Endothelial cell of umbilical vein (primary cell): ENCODE measurements around the gene MCTP1. TPM values are rescaled to one million over a fixed set of nuclear protein-coding genes. Genes with fewer than 3 reads are reported as not detected.

Source experiments
- BruUV-seq: library from RNA; stranded (reverse); fragments of 400-500 nt; replicated peaks from 2 replicates; lab custom pipeline; 2021; lab: Mats Ljungman, UMichigan
- CTCF ChIA-PET: fragments of 300-600, 350-600 bp; sonication (Branson Sonifier 250); formaldehyde crosslinking; loops from one replicate; lab custom pipeline; 2021; ENCODE audit warnings: antibody characterized with exemption, inconsistent platforms; lab: Charles Lee
- POLR2A ChIA-PET: fragments of 300-600, 350-600 bp; sonication (Branson Sonifier 250); formaldehyde crosslinking; loops from one replicate; lab custom pipeline; 2021; ENCODE audit warnings: antibody characterized with exemption, inconsistent platforms; lab: Charles Lee
- DNase-seq: peaks from one replicate; pipeline ENCODE4 v3.0.0-alpha.2; 2011; ENCODE audit warnings: low read depth, low spot score
- FAIRE-seq: peaks from 2 replicates; lab custom pipeline; 2011; peaks lifted over from hg19 to GRCh38; lab: Jason Lieb, UNC
- H2AFZ ChIP-seq: 2 replicates; pipeline ENCODE4 v1.6.0; 2012; ENCODE audit warnings: low read depth, low read length, control low read depth, inconsistent platforms
- H3K27ac ChIP-seq: 2 replicates; pipeline ENCODE4 v1.5.1; 2011; ENCODE audit warnings: low read depth, mild to moderate bottlenecking, control low read depth, low read length, moderate library complexity; ENCODE audit not compliant: insufficient read depth
- H3K27me3 ChIP-seq, 2 experiments: 2 replicates each; pipeline versions ENCODE4 v1.6.0 to v1.6.1; 2011; ENCODE audit warnings: low read length in 2 of 2, mixed read lengths in 1 of 2; ENCODE audit not compliant: control insufficient read depth in 2 of 2, insufficient read depth in 2 of 2
- H3K36me3 ChIP-seq, 2 experiments: 2 replicates in 1 of 2; 3 replicates in 1 of 2; pipeline ENCODE4 v1.5.1; 2011; ENCODE audit warnings: low read length in 2 of 2, mild to moderate bottlenecking in 1 of 2, moderate library complexity in 1 of 2; ENCODE audit not compliant: control insufficient read depth in 2 of 2, insufficient read depth in 2 of 2; ENCODE audit errors: extremely low read depth in 1 of 2
- H3K4me1 ChIP-seq: 3 replicates; pipeline ENCODE4 v1.5.1; 2011; ENCODE audit warnings: mild to moderate bottlenecking, low read length; ENCODE audit not compliant: control insufficient read depth, insufficient read depth; ENCODE audit errors: extremely low read depth
- H3K4me2 ChIP-seq: 2 replicates; pipeline ENCODE4 v1.6.1; 2011; ENCODE audit warnings: low read length, control low read depth, mixed read lengths; ENCODE audit not compliant: insufficient read depth
- H3K4me3 ChIP-seq, 3 experiments: fragments of 200-600 bp in 1 of 3; sonication (generic), shearing (Covaris generic) in 1 of 3; replicated peaks in 1 of 3; 2 replicates each; pipeline ENCODE4 v1.5.1; 2011 to 2016; ENCODE audit warnings: control low read depth in 3 of 3, low read length in 3 of 3, mild to moderate bottlenecking in 2 of 3, inconsistent platforms in 1 of 3, low read depth in 1 of 3, moderate library complexity in 1 of 3; ENCODE audit not compliant: insufficient read depth in 1 of 3
- H3K79me2 ChIP-seq: 2 replicates; pipeline ENCODE4 v1.6.0; 2012; ENCODE audit warnings: low read length, inconsistent platforms; ENCODE audit not compliant: control insufficient read depth, insufficient read depth
- H3K9ac ChIP-seq: replicated peaks from 2 replicates; pipeline ENCODE3; 2011; ENCODE audit warnings: low read length, control low read depth; ENCODE audit not compliant: insufficient read depth; ENCODE audit errors: extremely low read depth
- H3K9me1 ChIP-seq: replicated peaks from 3 replicates; pipeline ENCODE4 v1.6.0; 2011; ENCODE audit warnings: mild to moderate bottlenecking, low read length; ENCODE audit not compliant: control insufficient read depth, insufficient read depth; ENCODE audit errors: extremely low read depth
- H3K9me3 ChIP-seq: replicated peaks from 2 replicates; pipeline ENCODE4 v1.5.1; 2012; ENCODE audit warnings: low read length, inconsistent platforms; ENCODE audit not compliant: control insufficient read depth, insufficient read depth
- H4K20me1 ChIP-seq: replicated peaks from 2 replicates; pipeline ENCODE3; 2011; ENCODE audit warnings: mild to moderate bottlenecking, low read length; ENCODE audit not compliant: control insufficient read depth, insufficient read depth; ENCODE audit errors: extremely low read depth
- CTCF ChIP-seq, 2 donors: IDR thresholded peaks; 1 replicate in 1 of 2; 2 replicates in 1 of 2; pipeline ENCODE4 v1.5.1; 2011; ENCODE audit warnings: low read length in 2 of 2, mild to moderate bottlenecking in 2 of 2, moderate library complexity in 2 of 2, control low read depth in 1 of 2, inconsistent platforms in 1 of 2, low read depth in 1 of 2; ENCODE audit not compliant: insufficient read depth in 1 of 2; ENCODE audit errors: extremely low read depth in 1 of 2
- EZH2 ChIP-seq: IDR thresholded peaks from 2 replicates; pipeline ENCODE4 v1.6.1; 2012; ENCODE audit warnings: borderline replicate concordance, low read depth, mild to moderate bottlenecking, moderate library complexity, low read length, inconsistent platforms; ENCODE audit not compliant: severe bottlenecking
- FOS ChIP-seq: IDR thresholded peaks from 2 replicates; pipeline ENCODE4 v1.6.1; 2011; ENCODE audit warnings: mild to moderate bottlenecking, low read length, moderate library complexity, borderline replicate concordance; ENCODE audit not compliant: insufficient read depth
- GATA2 ChIP-seq: IDR thresholded peaks from 2 replicates; pipeline ENCODE4 v1.7.0; 2011; ENCODE audit warnings: low read depth, mild to moderate bottlenecking, moderate library complexity, mixed read lengths, low read length; ENCODE audit not compliant: insufficient read length, insufficient read depth
- JUN ChIP-seq: IDR thresholded peaks from 2 replicates; pipeline ENCODE4 v1.6.1; 2011; ENCODE audit warnings: borderline replicate concordance, low read depth; ENCODE audit not compliant: insufficient read length, insufficient read depth
- MAX ChIP-seq: IDR thresholded peaks from 2 replicates; pipeline ENCODE4 v1.6.1; 2011; ENCODE audit not compliant: insufficient read depth, insufficient read length
- MYC ChIP-seq: IDR thresholded peaks from one replicate; pipeline ENCODE4 v1.6.1; 2011; ENCODE audit warnings: mild to moderate bottlenecking, low read depth, low read length
- POLR2A ChIP-seq: IDR thresholded peaks from 2 replicates; pipeline ENCODE4 v1.6.1; 2012; ENCODE audit warnings: low read depth, mild to moderate bottlenecking, control low read depth, low read length
- POLR2AphosphoS5 ChIP-seq: IDR thresholded peaks from 2 replicates; pipeline ENCODE4 v1.6.1; 2012; ENCODE audit warnings: low read depth, mild to moderate bottlenecking, control low read depth, low read length, moderate library complexity; ENCODE audit not compliant: insufficient read depth
- dilution Hi-C: fragments of 300-500 bp; cut with MboI; formaldehyde crosslinking; loops from one replicate; pipeline ENCODE4 v1.15.0; 2019; ENCODE audit warnings: low sequenced_read_pairs; ENCODE audit not compliant: extremely low pct_ligation_motif_present
- intact Hi-C: fragments of 100-400 bp; cut with micrococcal nuclease; formaldehyde crosslinking; loops from one replicate; pipeline ENCODE4 v1.10.0; 2022
- polyA plus RNA-seq, 4 experiments: library from polyadenylated mRNA; depleted of rRNA in 3 of 4; stranded (reverse) in 3 of 4; unstranded in 1 of 4; fragments of >200 nt; gene quantifications; 2 replicates each; pipeline versions ENCODE4 v1.2.1 to v1.2.3, GENCODE V29; 2011 to 2012; ENCODE audit warnings: missing spikeins in 1 of 4
- total RNA-seq: library from RNA; stranded (reverse); gene quantifications from 2 replicates; pipeline ENCODE4 v1.2.3, GENCODE V29; 2021

Gene MCTP1
- total and polyA plus RNA-seq, 2 donors (not counting 3 experiments of a cell fraction or from before 2014, with no cell fraction given): 79.3 to 203 TPM

- H2AFZ ChIP-seq: no peak overlapping the region
- FAIRE-seq (no peak), DNase-seq (no peak)
- H4K20me1 ChIP-seq: no peaks in the 10 kb centered on the region
- H3K4me1 ChIP-seq: no peaks in the 10 kb centered on the region
- no peaks in the 10 kb centered on the region for H3K9me3 ChIP-seq
- H3K27ac ChIP-seq: no peak overlapping the region
- intact Hi-C loops: no loop called here
- no peaks in the 10 kb centered on the region for H3K9me1 ChIP-seq
- ChIA-PET POLR2A (no interaction called here), CTCF (no interaction called here)
- H3K36me3 ChIP-seq: no peaks in the 10 kb centered on the region
- H3K4me2 ChIP-seq: no peak overlapping the region
- H3K27me3 ChIP-seq: peaks cover 0 to 1% of the 10 kb centered on the region in 2 experiments
- no peak overlapping the region for H3K4me3 ChIP-seq
- H3K9ac ChIP-seq: no peak overlapping the region
- TF ChIP-seq EZH2 (no peak), POLR2AphosphoS5 (no peak), CTCF (IDR thresholded peaks at IDR 0.05; ENCODE audit: extremely low read depth in 1 of 2, insufficient read depth in 1 of 2, low read depth in 1 of 2, low read length in 2 of 2) (no peak), POLR2A (no peak), MAX (no peak), GATA2 (no peak), MYC (no peak), FOS (no peak), JUN (no peak)
- no TSS peak for BruUV-seq
- dilution Hi-C loops: no loop called here
- no peaks in the 10 kb centered on the region for H3K79me2 ChIP-seq
These were observed 160.2 kb downstream of the MCTP1 start for GRCh38 chr5:95124731-95125130.
